LNCAP (cell line): Measurements from ENCODE around the gene PGBD2.

ENCODE experiments used
- TF ChIP-seq, protein P1 (sequence below): fragments of 450-650 bp; IDR thresholded peaks from 2 replicates; pipeline ENCODE4 v1.5.1; 2017; ENCODE audit warnings: mild to moderate bottlenecking

PGBD2 gene

DNA sequence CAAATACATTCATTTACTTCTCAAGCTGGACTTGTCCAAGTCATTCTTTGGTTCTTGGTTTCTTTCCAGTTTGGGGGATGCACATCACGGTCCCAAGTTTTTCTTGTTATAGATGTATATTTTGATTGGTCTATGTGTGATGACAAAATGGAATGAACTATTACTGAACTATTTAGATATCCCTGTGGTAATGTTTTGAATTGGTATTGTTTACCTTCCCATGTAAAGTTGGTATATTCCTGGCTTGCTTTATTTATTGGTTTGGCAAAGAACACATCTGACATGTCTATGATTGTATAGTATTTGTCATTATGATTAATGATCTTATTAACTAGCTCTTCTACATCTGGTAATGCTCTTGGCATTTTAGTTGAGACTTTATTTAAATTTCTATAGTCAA is 24.8 kb upstream of the PGBD2 start:
- TF ChIP-seq, protein P1, sequence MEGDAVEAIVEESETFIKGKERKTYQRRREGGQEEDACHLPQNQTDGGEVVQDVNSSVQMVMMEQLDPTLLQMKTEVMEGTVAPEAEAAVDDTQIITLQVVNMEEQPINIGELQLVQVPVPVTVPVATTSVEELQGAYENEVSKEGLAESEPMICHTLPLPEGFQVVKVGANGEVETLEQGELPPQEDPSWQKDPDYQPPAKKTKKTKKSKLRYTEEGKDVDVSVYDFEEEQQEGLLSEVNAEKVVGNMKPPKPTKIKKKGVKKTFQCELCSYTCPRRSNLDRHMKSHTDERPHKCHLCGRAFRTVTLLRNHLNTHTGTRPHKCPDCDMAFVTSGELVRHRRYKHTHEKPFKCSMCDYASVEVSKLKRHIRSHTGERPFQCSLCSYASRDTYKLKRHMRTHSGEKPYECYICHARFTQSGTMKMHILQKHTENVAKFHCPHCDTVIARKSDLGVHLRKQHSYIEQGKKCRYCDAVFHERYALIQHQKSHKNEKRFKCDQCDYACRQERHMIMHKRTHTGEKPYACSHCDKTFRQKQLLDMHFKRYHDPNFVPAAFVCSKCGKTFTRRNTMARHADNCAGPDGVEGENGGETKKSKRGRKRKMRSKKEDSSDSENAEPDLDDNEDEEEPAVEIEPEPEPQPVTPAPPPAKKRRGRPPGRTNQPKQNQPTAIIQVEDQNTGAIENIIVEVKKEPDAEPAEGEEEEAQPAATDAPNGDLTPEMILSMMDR, result no peak

DNA sequence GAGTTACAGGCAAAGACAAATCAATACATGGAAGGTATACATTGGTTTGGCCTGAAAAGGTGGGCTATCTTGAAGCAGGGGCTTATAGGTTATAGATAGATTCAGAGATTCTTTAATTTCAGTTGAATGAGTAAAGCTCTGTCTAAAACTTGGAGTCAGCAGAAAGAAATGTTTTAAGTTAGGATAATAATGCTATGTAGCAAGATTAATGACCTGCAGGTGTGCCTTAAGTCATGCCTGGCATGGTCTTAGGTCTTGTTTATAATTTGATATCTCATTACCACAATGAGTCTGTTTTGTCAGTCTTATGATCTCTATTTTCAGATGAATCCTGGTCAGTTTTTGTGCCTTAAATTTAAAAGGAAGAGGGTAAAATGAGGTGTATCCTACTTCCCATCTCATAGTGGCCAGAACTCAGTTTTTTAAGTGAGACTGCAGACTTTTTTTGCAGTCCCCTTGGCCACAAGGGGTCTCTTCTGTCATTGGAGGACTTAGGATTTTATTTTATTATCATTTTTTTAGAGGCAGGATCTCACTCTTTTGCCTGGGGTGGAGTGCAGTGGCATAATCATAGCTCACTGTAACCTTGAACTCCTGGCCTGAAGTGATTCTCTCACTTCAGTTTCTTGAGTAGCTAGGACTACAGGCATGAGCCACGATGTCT is 21.3 kb upstream of the PGBD2 start:
- TF ChIP-seq, protein P1, result no peak

DNA sequence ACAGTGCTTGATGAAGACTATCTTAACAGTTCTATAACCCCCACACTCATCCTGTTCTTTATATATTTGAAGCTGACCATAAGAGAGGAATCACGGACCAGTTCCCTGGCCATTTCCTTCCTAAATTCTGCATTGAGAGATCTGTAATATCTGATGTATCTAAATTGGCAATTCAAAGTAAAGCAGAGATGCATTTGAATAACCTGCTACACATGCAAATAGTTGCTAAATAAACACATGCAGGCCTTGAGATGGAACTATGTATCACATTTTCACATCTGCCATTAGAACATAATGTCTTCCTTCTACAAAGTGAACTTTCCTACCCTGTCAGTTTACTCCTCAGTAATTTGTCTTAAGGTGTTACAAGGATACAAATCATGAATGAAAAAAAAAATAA is 20.4 kb upstream of the PGBD2 start:
- TF ChIP-seq, protein P1, result no peak

DNA sequence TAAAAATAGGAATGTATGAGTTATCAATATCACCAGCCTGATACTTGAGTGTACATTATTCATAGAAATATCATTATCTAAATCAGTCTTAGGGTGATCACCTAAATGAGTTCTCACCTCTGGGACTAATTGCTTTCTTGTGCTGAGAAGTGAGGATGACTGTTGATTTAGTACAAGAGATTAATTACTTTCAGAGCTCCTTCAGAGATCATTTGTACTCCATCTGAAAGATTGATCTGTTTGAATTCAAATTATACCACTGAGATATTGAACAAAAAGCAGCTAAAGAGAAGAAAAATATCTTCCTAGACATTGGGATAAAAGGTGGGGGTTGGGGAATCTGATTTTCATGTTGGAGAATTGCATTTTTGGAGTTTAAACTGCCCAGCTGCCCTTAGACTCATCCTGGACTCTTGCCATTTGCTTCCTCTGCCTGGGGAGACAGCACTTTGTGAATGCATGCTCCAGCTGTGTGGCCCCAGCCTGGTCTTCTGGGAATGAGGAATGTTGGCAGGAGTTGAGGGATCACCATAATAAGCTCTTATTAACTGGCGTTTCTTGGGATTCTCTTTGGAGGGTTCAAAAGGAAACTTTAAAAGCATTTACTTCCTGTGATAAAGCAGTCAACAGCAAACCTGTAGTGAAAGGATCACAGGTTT is 19.7 kb upstream of the PGBD2 start:
- TF ChIP-seq, protein P1, result no peak

DNA sequence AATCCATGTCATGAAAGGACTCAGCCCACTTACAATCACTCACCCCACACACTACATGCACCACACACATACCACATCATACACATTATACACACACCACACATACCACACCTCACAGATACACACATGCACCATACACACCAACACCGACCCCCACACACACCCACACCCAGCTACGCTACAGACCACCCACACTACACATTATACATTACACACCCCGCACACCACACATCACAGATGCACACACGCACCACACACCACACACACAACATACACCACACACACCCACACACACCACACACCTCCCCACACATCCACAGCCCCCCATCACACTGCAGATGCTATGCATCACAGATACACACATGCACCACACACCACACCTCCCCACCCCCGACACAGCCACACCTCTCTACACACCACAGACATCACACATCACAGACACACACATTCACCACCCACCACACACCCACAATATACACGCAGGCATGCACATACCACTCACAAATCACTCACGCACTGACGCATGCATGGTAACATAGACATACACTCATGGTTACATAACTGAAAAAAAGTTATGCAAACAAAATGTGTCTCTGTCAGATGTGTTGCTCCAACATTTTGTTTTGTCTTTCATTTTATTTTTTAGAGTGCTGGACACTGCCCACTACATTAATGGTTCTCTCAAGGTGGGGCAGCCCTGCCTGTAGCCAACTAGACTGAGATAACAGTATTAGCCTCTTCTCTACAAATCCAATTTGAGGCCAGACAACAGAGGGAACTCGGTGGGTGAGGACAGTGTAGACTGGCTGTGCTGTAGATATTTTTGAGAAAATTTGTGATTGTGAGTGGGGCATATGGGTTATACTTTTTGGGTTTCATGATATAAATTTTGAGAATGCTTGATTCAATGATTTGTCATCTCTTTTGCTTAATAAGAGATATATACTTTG is 15.2 kb upstream of the PGBD2 start:
- TF ChIP-seq, protein P1, result no peak

DNA sequence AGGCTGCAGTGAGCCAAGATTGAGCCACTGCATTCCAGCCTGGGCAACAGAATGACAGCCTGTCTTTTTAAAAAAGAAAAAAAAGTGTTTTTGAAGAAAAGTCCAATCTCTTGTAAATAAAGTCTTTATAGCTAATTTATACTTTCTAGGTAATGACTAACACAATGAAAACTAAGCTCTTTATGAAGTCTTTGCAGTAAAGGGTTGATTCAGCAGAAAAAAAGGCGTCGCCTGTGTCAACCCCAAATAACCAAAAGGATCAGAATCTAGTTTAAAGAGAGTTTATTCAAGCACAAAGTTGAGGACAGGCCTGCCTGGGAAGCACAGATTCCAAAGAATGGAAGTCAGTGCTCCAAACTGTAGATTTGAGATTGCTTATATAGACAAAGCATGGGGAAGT is 14.3 kb upstream of the PGBD2 start:
- TF ChIP-seq, protein P1, result no peak

DNA sequence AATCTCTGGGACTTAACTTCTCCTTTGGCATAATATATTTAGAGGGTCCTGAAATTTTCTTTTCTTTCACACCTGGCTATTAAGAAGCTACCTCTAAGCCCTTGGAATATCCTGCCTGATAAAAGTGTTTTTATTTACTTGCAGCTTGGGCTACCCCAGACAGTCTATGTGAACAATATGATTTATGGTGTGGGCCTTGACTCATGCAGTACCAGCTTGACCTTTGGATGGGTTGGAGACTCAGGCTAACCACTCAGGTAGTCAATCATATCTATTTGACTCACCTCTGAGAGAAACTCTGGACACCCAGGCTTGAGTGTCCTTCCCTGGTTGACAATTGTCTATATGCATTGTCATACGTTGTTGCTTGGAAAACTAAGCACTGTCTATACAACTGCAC is 13.4 kb upstream of the PGBD2 start:
- TF ChIP-seq, protein P1, result no peak
